Hepatocyte (in vitro differentiated cells): ENCODE data around the gene ZRSR2.

Experiments used
- EZH2phosphoT487 ChIP-seq: fragments of 200-600 bp; sonication (generic); IDR thresholded peaks from one replicate; pipeline ENCODE4 v1.6.1; 2018; ENCODE audit warnings: antibody characterized with exemption, mild to moderate bottlenecking, low read depth, moderate library complexity; ENCODE audit not compliant: unreplicated experiment, severe bottlenecking
- TF ChIP-seq, protein P1 (sequence below): fragments of 200-600 bp; sonication (generic); IDR thresholded peaks from 2 replicates; pipeline ENCODE4 v1.5.1; 2016; ENCODE audit warnings: antibody characterized with exemption, mild to moderate bottlenecking; ENCODE audit not compliant: poor library complexity

DNA sequence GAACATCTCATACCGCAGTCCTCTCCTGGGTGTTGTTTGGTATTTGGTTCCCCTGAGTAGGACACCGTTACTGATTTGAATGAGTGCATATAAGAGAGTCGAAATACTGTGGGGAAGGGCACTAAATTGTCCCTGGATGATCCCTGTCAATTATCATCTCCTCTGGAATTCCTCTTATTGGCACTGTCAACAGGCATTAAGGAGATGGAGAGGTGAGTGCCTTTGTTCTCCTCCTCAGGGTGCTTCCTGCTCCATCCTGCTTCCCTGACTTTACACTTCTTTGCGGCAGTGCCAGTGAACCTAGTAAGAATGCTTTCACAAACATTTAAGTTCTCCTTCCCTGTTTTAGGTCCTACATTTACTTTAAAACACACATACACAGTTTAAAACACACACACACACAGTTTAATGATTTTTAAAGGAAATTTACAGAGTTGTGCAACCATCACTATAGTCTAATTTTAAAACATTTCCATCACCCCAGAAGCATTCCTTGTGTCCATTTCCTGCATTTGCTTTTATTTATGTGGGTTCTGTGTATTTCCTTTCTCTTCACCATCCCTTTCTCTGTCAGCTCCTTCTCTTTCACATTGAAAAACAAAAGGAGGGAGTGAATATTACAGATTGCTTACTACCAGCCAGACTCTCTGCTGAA, 20.9 kb upstream of the ZRSR2 start:
- TF ChIP-seq, protein P1, sequence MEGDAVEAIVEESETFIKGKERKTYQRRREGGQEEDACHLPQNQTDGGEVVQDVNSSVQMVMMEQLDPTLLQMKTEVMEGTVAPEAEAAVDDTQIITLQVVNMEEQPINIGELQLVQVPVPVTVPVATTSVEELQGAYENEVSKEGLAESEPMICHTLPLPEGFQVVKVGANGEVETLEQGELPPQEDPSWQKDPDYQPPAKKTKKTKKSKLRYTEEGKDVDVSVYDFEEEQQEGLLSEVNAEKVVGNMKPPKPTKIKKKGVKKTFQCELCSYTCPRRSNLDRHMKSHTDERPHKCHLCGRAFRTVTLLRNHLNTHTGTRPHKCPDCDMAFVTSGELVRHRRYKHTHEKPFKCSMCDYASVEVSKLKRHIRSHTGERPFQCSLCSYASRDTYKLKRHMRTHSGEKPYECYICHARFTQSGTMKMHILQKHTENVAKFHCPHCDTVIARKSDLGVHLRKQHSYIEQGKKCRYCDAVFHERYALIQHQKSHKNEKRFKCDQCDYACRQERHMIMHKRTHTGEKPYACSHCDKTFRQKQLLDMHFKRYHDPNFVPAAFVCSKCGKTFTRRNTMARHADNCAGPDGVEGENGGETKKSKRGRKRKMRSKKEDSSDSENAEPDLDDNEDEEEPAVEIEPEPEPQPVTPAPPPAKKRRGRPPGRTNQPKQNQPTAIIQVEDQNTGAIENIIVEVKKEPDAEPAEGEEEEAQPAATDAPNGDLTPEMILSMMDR, result no peak
- no peak for TF ChIP-seq EZH2phosphoT487
